AG09319 (cell line): ENCODE measurements around the gene DENND4C.

ENCODE experiments used
- DNase-seq: peaks from one replicate; pipeline ENCODE4 v3.0.0-alpha.2; 2010; ENCODE audit warnings: low read depth; ENCODE audit errors: extremely low read depth
- TF ChIP-seq, protein P1 (sequence below): IDR thresholded peaks from 2 replicates; pipeline ENCODE4 v1.5.1; 2011; ENCODE audit warnings: low read depth, mild to moderate bottlenecking, inconsistent platforms, low read length, moderate library complexity

Gene DENND4C

DNA sequence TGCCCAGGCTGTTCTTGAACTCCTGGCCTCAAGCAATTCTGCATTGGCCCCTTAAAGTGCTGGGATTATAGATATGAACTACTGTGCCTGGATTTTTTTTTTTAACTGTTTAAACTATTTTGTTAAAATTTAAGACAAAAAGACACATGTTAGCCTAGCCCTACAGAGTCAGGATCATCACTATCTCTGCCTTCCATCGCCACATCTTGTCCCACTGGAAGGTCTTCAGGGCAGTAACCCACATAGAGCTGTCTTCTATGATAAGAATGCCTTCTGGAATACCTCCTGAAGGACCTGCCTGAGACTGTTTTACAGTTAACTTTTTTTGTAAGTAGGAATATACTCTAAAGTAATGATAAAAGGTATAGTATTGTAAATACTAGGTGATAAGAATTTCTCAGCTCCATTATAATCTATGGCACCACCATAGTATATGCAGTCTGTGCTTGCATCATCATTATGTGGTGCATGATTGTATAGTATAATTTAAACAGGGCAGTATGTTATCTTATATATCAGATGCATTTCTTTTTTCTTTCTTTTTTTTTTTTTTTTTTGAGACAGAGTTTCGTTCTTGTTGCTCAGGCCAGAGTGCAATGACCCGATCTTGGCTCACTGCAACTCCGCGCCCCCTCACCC is 52.7 kb downstream of the DENND4C start:
- TF ChIP-seq, protein P1, sequence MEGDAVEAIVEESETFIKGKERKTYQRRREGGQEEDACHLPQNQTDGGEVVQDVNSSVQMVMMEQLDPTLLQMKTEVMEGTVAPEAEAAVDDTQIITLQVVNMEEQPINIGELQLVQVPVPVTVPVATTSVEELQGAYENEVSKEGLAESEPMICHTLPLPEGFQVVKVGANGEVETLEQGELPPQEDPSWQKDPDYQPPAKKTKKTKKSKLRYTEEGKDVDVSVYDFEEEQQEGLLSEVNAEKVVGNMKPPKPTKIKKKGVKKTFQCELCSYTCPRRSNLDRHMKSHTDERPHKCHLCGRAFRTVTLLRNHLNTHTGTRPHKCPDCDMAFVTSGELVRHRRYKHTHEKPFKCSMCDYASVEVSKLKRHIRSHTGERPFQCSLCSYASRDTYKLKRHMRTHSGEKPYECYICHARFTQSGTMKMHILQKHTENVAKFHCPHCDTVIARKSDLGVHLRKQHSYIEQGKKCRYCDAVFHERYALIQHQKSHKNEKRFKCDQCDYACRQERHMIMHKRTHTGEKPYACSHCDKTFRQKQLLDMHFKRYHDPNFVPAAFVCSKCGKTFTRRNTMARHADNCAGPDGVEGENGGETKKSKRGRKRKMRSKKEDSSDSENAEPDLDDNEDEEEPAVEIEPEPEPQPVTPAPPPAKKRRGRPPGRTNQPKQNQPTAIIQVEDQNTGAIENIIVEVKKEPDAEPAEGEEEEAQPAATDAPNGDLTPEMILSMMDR: no peak
- DNase-seq: no peak

DNA sequence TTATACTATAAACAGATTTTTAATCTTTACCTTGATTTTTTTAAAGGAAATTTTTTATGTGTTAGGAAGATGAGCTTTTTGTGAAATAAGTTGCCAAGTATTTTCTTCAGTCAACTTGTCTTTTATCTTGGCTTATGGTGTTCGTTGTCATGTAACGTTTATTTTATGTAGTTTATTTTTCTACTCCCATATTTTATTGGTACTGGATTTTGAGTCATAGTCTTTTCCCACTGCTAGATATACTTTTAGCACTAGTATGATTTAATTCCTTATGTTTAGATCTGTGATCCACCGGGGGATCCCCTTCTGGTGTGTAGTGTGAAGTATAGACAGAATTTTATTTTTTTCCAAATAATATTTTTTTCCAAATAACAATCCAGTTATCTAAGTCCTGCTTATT is 54.2 kb downstream of the DENND4C start:
- TF ChIP-seq, protein P1: no peak

DNA sequence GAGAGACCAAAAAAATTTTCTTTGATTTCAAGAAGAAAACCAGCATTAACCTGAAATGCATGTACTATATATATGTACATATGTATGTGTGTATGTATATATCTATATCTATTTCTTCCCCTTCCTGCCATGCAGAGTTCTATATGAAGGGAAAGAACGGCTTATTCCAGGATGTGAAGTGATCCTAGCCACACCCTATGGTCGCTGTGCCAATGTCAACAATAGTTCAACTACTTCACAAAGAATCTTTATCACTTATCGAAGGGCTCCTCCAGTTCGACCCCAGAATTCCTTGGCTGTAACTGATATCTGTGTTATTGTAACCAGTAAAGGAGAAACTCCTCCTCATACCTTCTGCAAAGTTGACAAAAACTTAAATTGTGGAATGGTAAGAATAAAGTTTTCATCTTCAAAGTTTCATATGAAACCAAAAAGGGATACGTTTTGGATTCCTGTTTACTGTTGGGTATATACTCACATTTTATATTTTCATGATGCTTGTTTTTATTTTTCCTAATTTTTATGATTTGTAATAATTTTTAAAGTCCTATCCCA is 56.2 kb downstream of the DENND4C start:
- DNase-seq: no peak
- TF ChIP-seq, protein P1: no peak

More for the DNA sequence above, 54.2 kb downstream of the DENND4C start:
- DNase-seq: no peak

DNA sequence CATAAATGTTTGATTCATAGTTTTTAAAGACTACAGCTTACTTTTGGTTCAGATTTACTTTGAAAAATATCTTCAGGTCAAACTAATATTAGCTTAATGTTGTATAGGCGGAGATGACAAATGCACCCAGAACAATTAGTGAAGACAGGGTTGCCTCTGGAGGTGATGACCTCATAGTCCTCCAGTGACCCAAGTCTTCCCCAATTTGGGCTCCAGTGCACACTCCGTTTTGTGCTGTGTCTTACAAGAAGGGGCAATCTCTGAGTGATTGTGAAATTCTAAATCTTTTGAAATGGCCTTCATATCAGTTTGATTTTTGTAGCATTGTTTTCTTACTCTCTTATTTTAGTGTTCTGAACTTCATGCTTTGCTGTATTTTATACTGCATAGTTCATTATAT is 57.6 kb downstream of the DENND4C start:
- TF ChIP-seq, protein P1: no peak

DNA sequence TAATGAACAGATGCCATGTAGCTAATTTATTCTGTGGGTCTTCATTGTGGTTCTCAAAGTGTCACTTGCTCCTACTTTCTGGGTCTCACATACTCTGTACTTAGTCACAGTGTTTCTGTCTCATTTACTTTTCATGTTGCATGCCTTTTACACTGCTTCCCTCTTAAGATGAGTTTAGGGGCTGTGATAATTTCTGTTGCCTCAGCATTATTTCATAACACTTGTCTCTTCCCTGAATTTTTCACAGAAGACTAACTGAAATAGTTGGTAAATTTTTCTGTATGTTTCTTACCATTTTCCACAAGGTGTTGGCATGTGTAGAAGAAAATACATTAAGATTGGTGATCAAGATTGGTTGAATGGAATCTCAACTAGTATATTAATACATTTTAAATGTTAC is 59.6 kb downstream of the DENND4C start:
- DNase-seq: no peak
- TF ChIP-seq, protein P1: no peak

More for the DNA sequence above, 57.6 kb downstream of the DENND4C start:
- no peak for DNase-seq

DNA sequence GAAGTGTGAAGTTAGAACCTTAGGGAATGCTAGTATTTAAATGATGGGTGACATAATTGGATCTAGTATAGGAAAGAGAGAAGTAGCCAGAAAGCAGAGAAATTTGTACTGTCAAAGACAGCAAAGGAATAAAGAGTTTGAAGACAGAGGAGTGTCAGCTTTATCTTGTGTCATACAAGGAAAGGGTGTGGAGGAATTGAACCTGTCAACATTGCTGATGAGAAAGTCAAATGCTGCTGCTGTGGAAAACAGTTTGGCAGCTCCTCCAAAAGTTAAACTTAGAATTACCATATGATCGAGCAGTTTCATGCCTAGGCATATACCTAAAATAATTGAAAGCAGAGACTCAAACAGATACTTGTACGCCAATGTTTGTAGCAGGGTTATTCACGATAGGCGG is 63.7 kb downstream of the DENND4C start:
- DNase-seq: no peak
- TF ChIP-seq, protein P1: no peak

DNA sequence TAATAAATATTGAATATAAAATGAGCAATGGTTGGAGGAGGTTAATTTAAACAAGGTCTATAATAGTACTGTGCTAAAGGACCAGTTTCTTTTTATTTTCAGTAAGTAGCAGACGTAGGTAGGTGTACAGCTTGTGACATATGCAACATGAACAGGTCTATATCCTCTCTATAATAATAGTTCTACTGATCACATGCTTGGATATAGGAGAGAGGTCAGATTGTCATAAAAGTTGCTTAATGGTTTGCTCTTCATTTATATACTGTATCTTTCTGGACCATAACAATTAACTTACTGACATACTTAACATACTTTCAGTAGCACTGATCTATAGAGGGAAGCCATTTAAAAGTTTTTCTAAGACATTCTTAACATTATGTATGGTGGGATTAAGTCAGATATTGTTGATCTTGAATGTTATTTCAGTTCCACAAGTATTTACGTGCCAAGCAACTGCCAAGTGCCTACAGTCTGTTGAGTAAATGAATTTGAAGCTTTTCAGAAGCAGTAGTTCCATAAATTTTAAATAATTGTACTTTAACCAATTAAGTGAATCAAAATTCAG is 68.0 kb downstream of the DENND4C start:
- TF ChIP-seq, protein P1: no peak
- no peak for DNase-seq
